Ascending aorta (tissue), 2 donors: Measurements from ENCODE around the gene STOX2. TPM values are rescaled to one million over a fixed set of nuclear protein-coding genes. Genes with fewer than 3 reads are reported as not detected.

Experiments used
- DNase-seq, 2 donors: peaks; one replicate each; pipeline ENCODE4 v3.0.0-alpha.2; 2019; ENCODE audit warnings: low spot score in 2 of 2
- H3K27ac ChIP-seq, 2 donors: fragments of 200-600 bp; sonication (generic); one replicate each; pipeline ENCODE4 v1.5.1; 2016 to 2017; ENCODE audit warnings: mild to moderate bottlenecking in 1 of 2
- H3K27me3 ChIP-seq: fragments of 200-600 bp; sonication (generic); one replicate; pipeline ENCODE4 v1.5.1; 2017
- H3K36me3 ChIP-seq, 2 donors: fragments of 200-600 bp; sonication (generic); one replicate each; pipeline ENCODE4 v1.5.1; 2016
- H3K4me1 ChIP-seq, 2 donors: fragments of 200-600 bp; sonication (generic); one replicate each; pipeline ENCODE4 v1.5.1; 2016 to 2017; ENCODE audit warnings: mild to moderate bottlenecking in 1 of 2
- H3K4me3 ChIP-seq, 2 donors: fragments of 200-600 bp; sonication (generic); one replicate each; pipeline ENCODE4 v1.5.1; 2016 to 2017; ENCODE audit warnings: mild to moderate bottlenecking in 1 of 2
- H3K9me3 ChIP-seq, 2 donors: fragments of 200-600 bp; sonication (generic); one replicate each; pipeline ENCODE4 v1.5.1; 2016
- CTCF ChIP-seq, 3 experiments: fragments of 200-600 bp in 2 of 3; fragments of 450-650 bp in 1 of 3; sonication (generic) in 2 of 3; IDR thresholded peaks; one replicate each; pipeline ENCODE4 v1.5.1; 2016 to 2019; ENCODE audit warnings: antibody characterized with exemption in 3 of 3, mild to moderate bottlenecking in 1 of 3, moderate library complexity in 1 of 3
- intact Hi-C: fragments of 100-400 bp; cut with DNase I; formaldehyde crosslinking; loops from one replicate; pipeline ENCODE4 v1.15.1; 2023
- total RNA-seq: library from RNA; depleted of rRNA; stranded (reverse); fragments of >200 nt; gene quantifications from one replicate; pipeline ENCODE4 v1.1.0, GENCODE V29; 2016

STOX2 gene
- total RNA-seq, 1 donor from 2014 or later: 41.7 TPM

GRCh38 chr4:183924362-183925044 lies 19.4 kb downstream of the STOX2 start:
- no peak for TF ChIP-seq CTCF (IDR thresholded peaks at IDR 0.05)
- DNase-seq: no peak

GRCh38 chr4:183926950-183927349 lies 21.8 kb downstream of the STOX2 start:
- no peak for TF ChIP-seq CTCF (IDR thresholded peaks at IDR 0.05)
- H3K4me3 ChIP-seq: no peak overlapping the region
- H3K4me1 ChIP-seq: no peaks in the 10 kb centered on the region
- H3K27me3 ChIP-seq: no peaks in the 10 kb centered on the region
- intact Hi-C loops: no loop called here
- no peaks in the 10 kb centered on the region for H3K9me3 ChIP-seq
- no peak overlapping the region for H3K27ac ChIP-seq
- no peak for DNase-seq
- no peaks in the 10 kb centered on the region for H3K36me3 ChIP-seq

More at GRCh38 chr4:183924362-183925044, 19.4 kb downstream of the STOX2 start:
- Histone ChIP-seq H3K27me3 (no peaks in the 10 kb centered on the region), H3K27ac (no peak overlapping the region), H3K36me3 (no peaks in the 10 kb centered on the region), H3K4me1 (no peaks in the 10 kb centered on the region), H3K4me3 (no peak overlapping the region), H3K9me3 (no peaks in the 10 kb centered on the region)
- intact Hi-C loops: no loop called here

GRCh38 chr4:183932576-183932975 lies 27.5 kb downstream of the STOX2 start:
- intact Hi-C loops: no loop called here
- no peaks in the 10 kb centered on the region for H3K27me3 ChIP-seq

GRCh38 chr4:183934761-183935160 lies 29.7 kb downstream of the STOX2 start:
- no peak overlapping the region for H3K4me3 ChIP-seq
- no peak overlapping the region for H3K27ac ChIP-seq
- no peaks in the 10 kb centered on the region for H3K9me3 ChIP-seq
- no peaks in the 10 kb centered on the region for H3K36me3 ChIP-seq
- intact Hi-C loops: no loop called here
- no peak for DNase-seq
- no peak for TF ChIP-seq CTCF (IDR thresholded peaks at IDR 0.05)
- no peaks in the 10 kb centered on the region for H3K4me1 ChIP-seq
- H3K27me3 ChIP-seq: no peaks in the 10 kb centered on the region

More at GRCh38 chr4:183932576-183932975, 27.5 kb downstream of the STOX2 start:
- no peaks in the 10 kb centered on the region for H3K36me3 ChIP-seq
- H3K27ac ChIP-seq: no peak overlapping the region
- no peak overlapping the region for H3K4me3 ChIP-seq
- no peak for DNase-seq
- TF ChIP-seq CTCF (IDR thresholded peaks at IDR 0.05): no peak
- no peaks in the 10 kb centered on the region for H3K9me3 ChIP-seq
- no peaks in the 10 kb centered on the region for H3K4me1 ChIP-seq

GRCh38 chr4:183935355-183936005 lies 30.4 kb downstream of the STOX2 start:
- Histone ChIP-seq H3K27ac (no peak overlapping the region), H3K4me1 (no peaks in the 10 kb centered on the region), H3K27me3 (no peaks in the 10 kb centered on the region), H3K36me3 (no peaks in the 10 kb centered on the region), H3K9me3 (no peaks in the 10 kb centered on the region), H3K4me3 (no peak overlapping the region)
- intact Hi-C loops: no loop called here
- no peak for DNase-seq
- TF ChIP-seq CTCF (IDR thresholded peaks at IDR 0.05): no peak
